GM19025 (cell line): ENCODE results near the gene TRIM69.
"Not testable (repeated sequence)": the region's sequence is repeated elsewhere in the genome, so short reads cannot be mapped to it uniquely, and the experiment has no call there.

Source experiments
- ATAC-seq: cut with Tn5 transposase; IDR thresholded peaks from one replicate; pipeline ENCODE4 v1.9.1; 2021; ENCODE audit warnings: mild to moderate bottlenecking, low read depth, moderate library complexity; ENCODE audit not compliant: unreplicated experiment

Gene TRIM69

GRCh38 chr15:44738340-44738984 lies 2.1 kb downstream of the TRIM69 start:
- no peak for ATAC-seq

GRCh38 chr15:44739222-44739847 lies 3.0 kb downstream of the TRIM69 start:
- not testable (repeated sequence) for ATAC-seq

GRCh38 chr15:44743454-44743853 lies 7.1 kb downstream of the TRIM69 start:
- not testable (repeated sequence) for ATAC-seq

- ATAC-seq, result no peak
These were observed 17.0 kb downstream of the TRIM69 start for GRCh38 chr15:44753345-44753744.

- no peak for ATAC-seq
These were observed 26.9 kb downstream of the TRIM69 start for GRCh38 chr15:44763187-44763586.

GRCh38 chr15:44763848-44764247 lies 27.5 kb downstream of the TRIM69 start:
- no peak for ATAC-seq

GRCh38 chr15:44765036-44765435 lies 28.7 kb downstream of the TRIM69 start:
- no peak for ATAC-seq

GRCh38 chr15:44769521-44769920 lies 33.2 kb downstream of the TRIM69 start:
- ATAC-seq, result no peak

GRCh38 chr15:44770715-44771114 lies 34.4 kb downstream of the TRIM69 start:
- not testable (repeated sequence) for ATAC-seq

GRCh38 chr15:44775953-44776352 lies 39.6 kb downstream of the TRIM69 start:
- no peak for ATAC-seq

- ATAC-seq, result no peak
These were observed 43.4 kb downstream of the TRIM69 start for GRCh38 chr15:44779761-44780160.

- ATAC-seq, result no peak
These were observed 44.3 kb downstream of the TRIM69 start for GRCh38 chr15:44780608-44781007.

- ATAC-seq, result no peak
These were observed 44.9 kb downstream of the TRIM69 start for GRCh38 chr15:44781128-44781810.

- ATAC-seq, result no peak
These were observed 46.2 kb downstream of the TRIM69 start for GRCh38 chr15:44782516-44782915.

- ATAC-seq, result not testable (repeated sequence)
These were observed 48.6 kb downstream of the TRIM69 start for GRCh38 chr15:44784918-44785274.

- ATAC-seq, result no peak
These were observed 52.4 kb downstream of the TRIM69 start for GRCh38 chr15:44788748-44789147.

GRCh38 chr15:44790215-44790614 lies 53.9 kb downstream of the TRIM69 start:
- no peak for ATAC-seq

- no peak for ATAC-seq
These were observed 54.3 kb downstream of the TRIM69 start for GRCh38 chr15:44790656-44791055.

GRCh38 chr15:44792715-44793114 lies 56.4 kb downstream of the TRIM69 start:
- no peak for ATAC-seq

GRCh38 chr15:44794072-44794471 lies 57.7 kb downstream of the TRIM69 start:
- ATAC-seq, result no peak

- no peak for ATAC-seq
These were observed 60.2 kb downstream of the TRIM69 start for GRCh38 chr15:44796508-44796907.

- ATAC-seq, result no peak
These were observed 62.5 kb downstream of the TRIM69 start for GRCh38 chr15:44798826-44799225.
